WTC11 (cell line): Measurements from ENCODE around the gene PLD1. TPM values are rescaled to one million over a fixed set of nuclear protein-coding genes. Genes with fewer than 3 reads are reported as not detected.

Experiments
- ATAC-seq: fragments of 200-7000 bp; cut with Tn5 transposase; 2 replicates; pipeline ENCODE4 v1.10.0; 2021; ENCODE audit warnings: mild to moderate bottlenecking, moderate library complexity
- CTCF ChIA-PET: fragments of 300-600 bp; sonication (Branson Sonifier 250); formaldehyde crosslinking; loops from one replicate; lab custom pipeline; 2021; ENCODE audit warnings: antibody characterized with exemption; lab: Charles Lee
- POLR2A ChIA-PET: fragments of 350-600 bp; sonication (Branson Sonifier 250); formaldehyde crosslinking; loops from one replicate; lab custom pipeline; 2021; ENCODE audit warnings: antibody characterized with exemption; lab: Charles Lee
- DNase-seq: peaks from one replicate; pipeline ENCODE4 v3.0.0; 2021; ENCODE audit warnings: low spot score
- H3K27ac Mint-ChIP-seq: 2 replicates; pipeline ENCODE4 v1.8.0; 2021; ENCODE audit warnings: mixed read lengths
- H3K27me3 Mint-ChIP-seq: 2 replicates; pipeline ENCODE4 v1.8.0; 2021; ENCODE audit warnings: low read depth, mild to moderate bottlenecking, moderate library complexity, mixed read lengths
- H3K36me3 Mint-ChIP-seq: 2 replicates; pipeline ENCODE4 v1.8.0; 2021; ENCODE audit warnings: mixed read lengths
- H3K4me1 Mint-ChIP-seq: 2 replicates; pipeline ENCODE4 v1.8.0; 2022; ENCODE audit warnings: mixed read lengths
- H3K4me3 Mint-ChIP-seq: 2 replicates; pipeline ENCODE4 v1.8.0; 2021; ENCODE audit warnings: mild to moderate bottlenecking, moderate library complexity, mixed read lengths
- H3K9me3 Mint-ChIP-seq: 2 replicates; pipeline ENCODE4 v1.8.0; 2021; ENCODE audit warnings: mixed read lengths
- ARID4B ChIP-seq: sonication (generic); formaldehyde crosslinking; IDR thresholded peaks from 2 replicates; pipeline ENCODE4 v1.8.0; 2023; ENCODE audit warnings: missing genetic modification reagents, mild to moderate bottlenecking, borderline replicate concordance
- CBFB ChIP-seq: sonication (generic); formaldehyde crosslinking; IDR thresholded peaks from 2 replicates; pipeline ENCODE4 v1.8.1; 2022; ENCODE audit warnings: mild to moderate bottlenecking, low read depth, missing genetic modification reagents
- EMX1 ChIP-seq: fragments of 250-450 bp; sonication (Bioruptor Pico); IDR thresholded peaks from 2 replicates; pipeline ENCODE4 v1.8.0; 2021; ENCODE audit warnings: mild to moderate bottlenecking
- HMGA2 ChIP-seq: fragments of 250-450 bp; sonication (Bioruptor Pico); IDR thresholded peaks from 2 replicates; pipeline ENCODE4 v1.4.0; 2021; ENCODE audit warnings: mild to moderate bottlenecking, moderate library complexity
- MXD4 ChIP-seq: fragments of 250-450 bp; sonication (Bioruptor Pico); IDR thresholded peaks from 2 replicates; pipeline ENCODE4 v1.8.0; 2021; ENCODE audit warnings: mild to moderate bottlenecking, moderate library complexity, borderline replicate concordance
- PRRX2 ChIP-seq: fragments of 250-450 bp; sonication (Bioruptor Pico); IDR thresholded peaks from 2 replicates; pipeline ENCODE4 v1.8.0; 2021; ENCODE audit warnings: mild to moderate bottlenecking
- STAT6 ChIP-seq: sonication (generic); formaldehyde crosslinking; conservative IDR thresholded peaks from 2 replicates; pipeline ENCODE4 v1.8.1; 2023; ENCODE audit warnings: mild to moderate bottlenecking, low read depth, missing genetic modification reagents, moderate library complexity
- TCF7 ChIP-seq: sonication (generic); formaldehyde crosslinking; IDR thresholded peaks from 2 replicates; pipeline ENCODE4 v1.8.0; 2022; ENCODE audit warnings: mild to moderate bottlenecking, low read depth, missing genetic modification reagents, moderate library complexity
- TEAD1 ChIP-seq: sonication (generic); formaldehyde crosslinking; IDR thresholded peaks from 2 replicates; pipeline ENCODE4 v1.8.0; 2022; ENCODE audit warnings: mild to moderate bottlenecking, missing genetic modification reagents
- TEAD4 ChIP-seq: sonication (generic); formaldehyde crosslinking; IDR thresholded peaks from 2 replicates; pipeline ENCODE4 v1.8.0; 2022; ENCODE audit warnings: mild to moderate bottlenecking, missing genetic modification reagents
- TP53 ChIP-seq: sonication (generic); formaldehyde crosslinking; IDR thresholded peaks from 2 replicates; pipeline ENCODE4 v1.8.1; 2023; ENCODE audit warnings: mild to moderate bottlenecking, missing genetic modification reagents
- ZNF219 ChIP-seq: sonication (generic); formaldehyde crosslinking; IDR thresholded peaks from 2 replicates; pipeline ENCODE4 v1.8.0; 2023; ENCODE audit warnings: missing genetic modification reagents, mild to moderate bottlenecking, borderline replicate concordance
- ZNF263 ChIP-seq: sonication (generic); formaldehyde crosslinking; IDR thresholded peaks from 2 replicates; pipeline ENCODE4 v1.8.1; 2022; ENCODE audit warnings: low read depth, mild to moderate bottlenecking, moderate library complexity, missing genetic modification reagents
- ZNF317 ChIP-seq: sonication (generic); formaldehyde crosslinking; IDR thresholded peaks from 2 replicates; pipeline ENCODE4 v1.8.1; 2023; ENCODE audit warnings: low read depth, mild to moderate bottlenecking, moderate library complexity, missing genetic modification reagents, borderline replicate concordance
- ZNF532 ChIP-seq: fragments of 250-450 bp; sonication (Bioruptor Pico); IDR thresholded peaks from 2 replicates; pipeline ENCODE4 v1.9.0; 2021; ENCODE audit warnings: mild to moderate bottlenecking, borderline replicate concordance
- total RNA-seq: library from RNA; stranded (reverse); gene quantifications from 3 replicates; pipeline ENCODE4 v1.2.3, GENCODE V29; 2021

Gene PLD1
- total RNA-seq, 1 experiment from 2014 or later, result 4.0 TPM

GRCh38 chr3:171799501-171799900 lies 10.8 kb downstream of the PLD1 start (continued):
- TF ChIP-seq ZNF532 (no peak), HMGA2 (CRISPR knock-in tag) (no peak), ZNF317 (CRISPR knock-in tag) (no peak), TP53 (CRISPR knock-in tag) (no peak), TEAD4 (CRISPR knock-in tag) (no peak), EMX1 (no peak), PRRX2 (no peak), TCF7 (CRISPR knock-in tag) (no peak), TEAD1 (CRISPR knock-in tag) (no peak), ZNF219 (no peak), STAT6 (no peak), ZNF263 (CRISPR knock-in tag) (no peak)
- TF ChIP-seq, all 79 proteins: peak for 0

- ChIA-PET CTCF (interaction anchor here (1.0 kb wide), 1 partner anchor 32 kb away, joined by 3 read pairs; no protein-coding TSS in a partner anchor), POLR2A (no interaction called here)
- Mint-ChIP-seq H3K9me3 (no peaks in the 10 kb centered on the region; the same call in 1 of the 2 replicates), H3K4me3 (no peak overlapping the region), H3K36me3 (no peaks in the 10 kb centered on the region), H3K4me1 (peaks cover 10% of the 10 kb centered on the region), H3K27me3 (no peaks in the 10 kb centered on the region), H3K27ac (no peak overlapping the region)
- TF ChIP-seq ZNF532 (no peak), MXD4 (CRISPR knock-in tag) (no peak), ARID4B (no peak), ZNF219 (no peak), CBFB (no peak), ZNF263 (CRISPR knock-in tag) (no peak)
- no peak for ATAC-seq
- DNase-seq, result no peak
These were observed 12.4 kb downstream of the PLD1 start for GRCh38 chr3:171797873-171798272.
